ENCODE data around the gene ZFAND2B.

- TF ChIP-seq, protein P1, sequence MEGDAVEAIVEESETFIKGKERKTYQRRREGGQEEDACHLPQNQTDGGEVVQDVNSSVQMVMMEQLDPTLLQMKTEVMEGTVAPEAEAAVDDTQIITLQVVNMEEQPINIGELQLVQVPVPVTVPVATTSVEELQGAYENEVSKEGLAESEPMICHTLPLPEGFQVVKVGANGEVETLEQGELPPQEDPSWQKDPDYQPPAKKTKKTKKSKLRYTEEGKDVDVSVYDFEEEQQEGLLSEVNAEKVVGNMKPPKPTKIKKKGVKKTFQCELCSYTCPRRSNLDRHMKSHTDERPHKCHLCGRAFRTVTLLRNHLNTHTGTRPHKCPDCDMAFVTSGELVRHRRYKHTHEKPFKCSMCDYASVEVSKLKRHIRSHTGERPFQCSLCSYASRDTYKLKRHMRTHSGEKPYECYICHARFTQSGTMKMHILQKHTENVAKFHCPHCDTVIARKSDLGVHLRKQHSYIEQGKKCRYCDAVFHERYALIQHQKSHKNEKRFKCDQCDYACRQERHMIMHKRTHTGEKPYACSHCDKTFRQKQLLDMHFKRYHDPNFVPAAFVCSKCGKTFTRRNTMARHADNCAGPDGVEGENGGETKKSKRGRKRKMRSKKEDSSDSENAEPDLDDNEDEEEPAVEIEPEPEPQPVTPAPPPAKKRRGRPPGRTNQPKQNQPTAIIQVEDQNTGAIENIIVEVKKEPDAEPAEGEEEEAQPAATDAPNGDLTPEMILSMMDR (IDR thresholded peaks at IDR 0.05): no peak
- no peak for TF ChIP-seq EZH2 (IDR thresholded peaks at IDR 0.05; ENCODE audit: borderline replicate concordance, insufficient read depth, low read depth, low read length, poor library complexity, severe bottlenecking)
Measured at GRCh38 chr2:219244789-219245147, 38.2 kb downstream of the ZFAND2B start.

Measured in B cell (primary cell).